Keratinocyte (primary cell): ENCODE measurements around the gene PTDSS2. TPM values are rescaled to one million over a fixed set of nuclear protein-coding genes. Genes with fewer than 3 reads are reported as not detected.

Experiments
- DNase-seq: peaks from one replicate; pipeline ENCODE4 v3.0.0-alpha.2; 2011; ENCODE audit warnings: low read depth, missing footprints, low spot score
- FAIRE-seq: peaks from 2 replicates; lab custom pipeline; 2011; peaks lifted over from hg19 to GRCh38; lab: Jason Lieb, UNC
- H2AFZ ChIP-seq: 2 replicates; pipeline ENCODE4 v1.6.0; 2012; ENCODE audit warnings: low read length, control low read depth, inconsistent platforms; ENCODE audit not compliant: control insufficient read depth
- H3K27ac ChIP-seq: 2 replicates; pipeline ENCODE4 v1.5.1; 2011; ENCODE audit warnings: low read length; ENCODE audit not compliant: control insufficient read depth, insufficient read depth
- H3K27me3 ChIP-seq: 3 replicates; pipeline ENCODE4 v1.6.0; 2011; ENCODE audit warnings: low read length; ENCODE audit not compliant: control insufficient read depth, insufficient read depth; ENCODE audit errors: extremely low read depth
- H3K36me3 ChIP-seq, 2 experiments: 2 replicates in 1 of 2; 3 replicates in 1 of 2; pipeline ENCODE4 v1.5.1; 2011; ENCODE audit warnings: low read length in 2 of 2, mild to moderate bottlenecking in 1 of 2; ENCODE audit not compliant: control insufficient read depth in 2 of 2, insufficient read depth in 2 of 2; ENCODE audit errors: extremely low read depth in 1 of 2
- H3K4me1 ChIP-seq: 3 replicates; pipeline ENCODE4 v1.5.1; 2011; ENCODE audit warnings: low read length; ENCODE audit not compliant: control insufficient read depth, insufficient read depth; ENCODE audit errors: extremely low read depth
- H3K4me2 ChIP-seq: 3 replicates; pipeline ENCODE4 v1.6.0; 2011; ENCODE audit warnings: low read depth, low read length; ENCODE audit not compliant: control insufficient read depth, insufficient read depth; ENCODE audit errors: extremely low read depth
- H3K4me3 ChIP-seq, 3 experiments: fragments of 200-600 bp in 1 of 3; sonication (generic) in 1 of 3; 2 replicates in 2 of 3; 3 replicates in 1 of 3; pipeline ENCODE4 v1.5.1; 2011 to 2016; ENCODE audit warnings: low read length in 3 of 3, mild to moderate bottlenecking in 3 of 3, control low read depth in 2 of 3, inconsistent platforms in 1 of 3, low read depth in 1 of 3, mixed read lengths in 1 of 3, mixed run types in 1 of 3, moderate library complexity in 1 of 3; ENCODE audit not compliant: control insufficient read depth in 2 of 3, insufficient read depth in 2 of 3; ENCODE audit errors: extremely low read depth in 1 of 3
- H3K79me2 ChIP-seq: 2 replicates; pipeline ENCODE4 v1.6.0; 2012; ENCODE audit warnings: low read length; ENCODE audit not compliant: control insufficient read depth, insufficient read depth
- H3K9ac ChIP-seq: 3 replicates; pipeline ENCODE4 v1.6.0; 2011; ENCODE audit warnings: low read length; ENCODE audit not compliant: control insufficient read depth, insufficient read depth; ENCODE audit errors: extremely low read depth
- H3K9me1 ChIP-seq: 3 replicates; pipeline ENCODE4 v1.6.0; 2011; ENCODE audit warnings: low read length; ENCODE audit not compliant: control insufficient read depth, insufficient read depth; ENCODE audit errors: extremely low read depth
- H3K9me3 ChIP-seq: 2 replicates; pipeline ENCODE4 v1.5.1; 2012; ENCODE audit warnings: low read depth, low read length; ENCODE audit not compliant: control insufficient read depth
- H4K20me1 ChIP-seq: 3 replicates; pipeline ENCODE4 v1.6.0; 2011; ENCODE audit warnings: low read length; ENCODE audit not compliant: control insufficient read depth, insufficient read depth; ENCODE audit errors: extremely low read depth
- EZH2 ChIP-seq: IDR thresholded peaks from one replicate; pipeline ENCODE4 v1.6.1; 2012; ENCODE audit warnings: inconsistent platforms, mild to moderate bottlenecking, low read length, moderate library complexity
- dilution Hi-C: fragments of 300-500 bp; cut with MboI; formaldehyde crosslinking; loops from one replicate; pipeline ENCODE4 v1.7.0; 2020; ENCODE audit warnings: low sequenced_read_pairs; ENCODE audit not compliant: extremely low pct_ligation_motif_present
- polyA plus RNA-seq, 5 experiments: library from polyadenylated mRNA; depleted of rRNA in 3 of 5; stranded (reverse) in 3 of 5; stranded (forward) in 1 of 5; unstranded in 1 of 5; fragments of >200 nt; gene quantifications; 1 replicate in 1 of 5; 2 replicates in 3 of 5; 3 replicates in 1 of 5; pipeline versions ENCODE4 v1.2.1 to v1.2.3, GENCODE V29; 2011 to 2012; ENCODE audit warnings: missing spikeins in 2 of 5, low read depth in 1 of 5, low replicate concordance in 1 of 5
- TF ChIP-seq, protein P1 (sequence below), 3 experiments: IDR thresholded peaks in 1 of 3; conservative IDR thresholded peaks in 1 of 3; optimal IDR thresholded peaks in 1 of 3; 2 replicates in 2 of 3; 3 replicates in 1 of 3; pipeline versions ENCODE3 to v1.5.1; 2011; ENCODE audit warnings: low read length in 3 of 3, mild to moderate bottlenecking in 3 of 3, moderate library complexity in 2 of 3, control low read depth in 1 of 3, inconsistent platforms in 1 of 3; ENCODE audit not compliant: insufficient read depth in 2 of 3; ENCODE audit errors: extremely low read depth in 1 of 3

The PTDSS2 gene
- polyA plus RNA-seq, 1 donor (not counting 4 experiments of a cell fraction or from before 2014, with no cell fraction given), result 21.6 TPM

- no peak overlapping the region for H2AFZ ChIP-seq
Measured at GRCh38 chr11:441043-441417, 9.0 kb upstream of the PTDSS2 start.

GRCh38 chr11:441418-442274 lies 8.4 kb upstream of the PTDSS2 start, which contains the start of gene ANO9:
ANO9 (minus strand) TSS chr11:442011; CDS start chr11:441926, 85 bp downstream.
- Histone ChIP-seq H3K4me2 (peak within 1 kb of the TSS; percentile 85), H3K9me3 (no peaks in the 10 kb centered on the region), H4K20me1 (no peaks in the 10 kb centered on the region), H3K79me2 (peaks cover 9% of the 10 kb centered on the region), H3K9ac (peak within 1 kb of the TSS; percentile 72), H3K9me1 (no peaks in the 10 kb centered on the region), H2AFZ (peak within 1 kb of the TSS; percentile 58), H3K36me3 (no peaks in the 10 kb centered on the region), H3K4me1 (peaks cover 25% of the 10 kb centered on the region), H3K27me3 (no peaks in the 10 kb centered on the region), H3K27ac (no peak within 1 kb of the TSS), H3K4me3 (peak within 1 kb of the TSS; percentile 61 to 77 (median 71))
- DNase-seq, result no peak
- peak; percentile 51 for FAIRE-seq
- TF ChIP-seq, protein P1, sequence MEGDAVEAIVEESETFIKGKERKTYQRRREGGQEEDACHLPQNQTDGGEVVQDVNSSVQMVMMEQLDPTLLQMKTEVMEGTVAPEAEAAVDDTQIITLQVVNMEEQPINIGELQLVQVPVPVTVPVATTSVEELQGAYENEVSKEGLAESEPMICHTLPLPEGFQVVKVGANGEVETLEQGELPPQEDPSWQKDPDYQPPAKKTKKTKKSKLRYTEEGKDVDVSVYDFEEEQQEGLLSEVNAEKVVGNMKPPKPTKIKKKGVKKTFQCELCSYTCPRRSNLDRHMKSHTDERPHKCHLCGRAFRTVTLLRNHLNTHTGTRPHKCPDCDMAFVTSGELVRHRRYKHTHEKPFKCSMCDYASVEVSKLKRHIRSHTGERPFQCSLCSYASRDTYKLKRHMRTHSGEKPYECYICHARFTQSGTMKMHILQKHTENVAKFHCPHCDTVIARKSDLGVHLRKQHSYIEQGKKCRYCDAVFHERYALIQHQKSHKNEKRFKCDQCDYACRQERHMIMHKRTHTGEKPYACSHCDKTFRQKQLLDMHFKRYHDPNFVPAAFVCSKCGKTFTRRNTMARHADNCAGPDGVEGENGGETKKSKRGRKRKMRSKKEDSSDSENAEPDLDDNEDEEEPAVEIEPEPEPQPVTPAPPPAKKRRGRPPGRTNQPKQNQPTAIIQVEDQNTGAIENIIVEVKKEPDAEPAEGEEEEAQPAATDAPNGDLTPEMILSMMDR (optimal IDR thresholded peaks at IDR 0.05 in 1 of 3, IDR thresholded peaks at IDR 0.05 in 1 of 3, conservative IDR thresholded peaks at IDR 0.05 in 1 of 3; ENCODE audit: extremely low read depth in 1 of 3, insufficient read depth in 2 of 3, low read length in 3 of 3), result no peak
- TF ChIP-seq EZH2, result no peak
- dilution Hi-C loops, result no loop called here

More at GRCh38 chr11:441043-441417, 9.0 kb upstream of the PTDSS2 start:
- no peaks in the 10 kb centered on the region for H3K27me3 ChIP-seq
- no peak for FAIRE-seq
- H3K27ac ChIP-seq, result no peak overlapping the region
- dilution Hi-C loops, result no loop called here
- no peaks in the 10 kb centered on the region for H3K9me1 ChIP-seq
- H3K4me2 ChIP-seq, result peak overlapping the region; percentile 85
- no peaks in the 10 kb centered on the region for H3K9me3 ChIP-seq
- H4K20me1 ChIP-seq, result no peaks in the 10 kb centered on the region
- TF ChIP-seq EZH2, result no peak
- TF ChIP-seq, protein P1 (optimal IDR thresholded peaks at IDR 0.05 in 1 of 3, IDR thresholded peaks at IDR 0.05 in 1 of 3, conservative IDR thresholded peaks at IDR 0.05 in 1 of 3; ENCODE audit: extremely low read depth in 1 of 3, insufficient read depth in 2 of 3, low read length in 3 of 3), result no peak
- H3K79me2 ChIP-seq, result peaks cover 9% of the 10 kb centered on the region
- peaks cover 24% of the 10 kb centered on the region for H3K4me1 ChIP-seq
- DNase-seq, result no peak
- H3K36me3 ChIP-seq, result no peaks in the 10 kb centered on the region
- H3K9ac ChIP-seq, result peak overlapping the region; percentile 72
- peak overlapping the region; percentile 61 to 77 (median 71) for H3K4me3 ChIP-seq
